Upper lobe of left lung (tissue), 6 donors: ENCODE data around the gene GLRB. TPM values are rescaled to one million over a fixed set of nuclear protein-coding genes. Genes with fewer than 3 reads are reported as not detected.
A peak's percentile ranks its signal among the peaks of the same experiment; 100 is the strongest.

ENCODE experiments used
- ATAC-seq, 2 donors: fragments of 200-7000 bp; cut with Tn5 transposase; one replicate each; pipeline ENCODE4 v1.9.1; 2022; ENCODE audit warnings: mild to moderate bottlenecking in 2 of 2, moderate library complexity in 2 of 2; ENCODE audit not compliant: low FRiP score in 2 of 2
- DNase-seq, 2 donors: peaks; one replicate each; pipeline ENCODE4 v3.0.0-alpha.2; 2019 to 2020
- H3K27ac ChIP-seq, 4 donors: fragments of 200-600 bp; sonication (generic); one replicate each; pipeline ENCODE4 v1.5.1; 2016 to 2019
- H3K27me3 ChIP-seq, 4 donors: fragments of 200-600 bp; sonication (generic); one replicate each; pipeline ENCODE4 v1.5.1; 2017 to 2019
- H3K36me3 ChIP-seq, 4 donors: fragments of 200-600 bp; sonication (generic); one replicate each; pipeline ENCODE4 v1.5.1; 2016 to 2019
- H3K4me1 ChIP-seq, 4 donors: fragments of 200-600 bp; sonication (generic); one replicate each; pipeline ENCODE4 v1.5.1; 2018 to 2019
- H3K4me3 ChIP-seq, 4 donors: fragments of 200-600 bp; sonication (generic); one replicate each; pipeline ENCODE4 v1.5.1; 2017 to 2019; ENCODE audit warnings: mild to moderate bottlenecking in 2 of 4, moderate library complexity in 1 of 4
- H3K9me3 ChIP-seq, 4 donors: fragments of 200-600 bp; sonication (generic); one replicate each; pipeline ENCODE4 v1.5.1; 2018 to 2019
- CTCF ChIP-seq, 6 experiments: fragments of 450-650 bp in 4 of 6; fragments of 200-600 bp in 2 of 6; sonication (generic) in 2 of 6; IDR thresholded peaks; one replicate each; pipeline ENCODE4 v1.5.1; 2016 to 2019; ENCODE audit warnings: antibody characterized with exemption in 6 of 6
- EP300 ChIP-seq, 4 donors: sonication (generic); formaldehyde crosslinking; IDR thresholded peaks; one replicate each; pipeline ENCODE4 v1.5.1; 2017; ENCODE audit warnings: antibody characterized with exemption in 4 of 4, control low read depth in 2 of 4
- POLR2A ChIP-seq, 4 donors: fragments of 450-650 bp; IDR thresholded peaks; one replicate each; pipeline ENCODE4 v1.5.1; 2016 to 2017; ENCODE audit warnings: antibody characterized with exemption in 4 of 4, mild to moderate bottlenecking in 2 of 4
- POLR2AphosphoS5 ChIP-seq, 2 donors: sonication (generic); formaldehyde crosslinking; IDR thresholded peaks; one replicate each; pipeline ENCODE4 v1.5.1; 2017; ENCODE audit warnings: antibody characterized with exemption in 2 of 2
- WGBS, 2 donors: methylation state at CpG; one replicate each; pipeline ENCODE4 v1.1.5; 2017 to 2018; 5-methylcytosine and 5-hydroxymethylcytosine counted together
- total RNA-seq, 6 donors: library from RNA; depleted of rRNA in 4 of 6; stranded (reverse); fragments of >200 nt in 4 of 6; gene quantifications; one replicate each; pipeline versions ENCODE4 v1.1.0 to v1.2.1, GENCODE V29; 2016 to 2021
- donor health status: DM: no; HTN: no; CAD: no; lungs with moderate emphysema.
- donor health status: DM: no; HTN: yes; CAD: no; lungs with severe emphysema.

Gene GLRB
- total RNA-seq, 6 donors from 2014 or later, result 2.8 to 37.7 (median 3.9) TPM

- ATAC-seq, result no peak
- H3K4me1 ChIP-seq, result no peaks in the 10 kb centered on the region
- no peak for TF ChIP-seq CTCF (IDR thresholded peaks at IDR 0.05)
- TF ChIP-seq POLR2AphosphoS5 (IDR thresholded peaks at IDR 0.05), result no peak
- H3K27ac ChIP-seq, result no peak overlapping the region
- H3K4me3 ChIP-seq, result no peak overlapping the region
- no peaks in the 10 kb centered on the region for H3K36me3 ChIP-seq
- 61 to 75% methylated on average over 3 of the region's 3 CpGs for WGBS, 2 donors
- DNase-seq, result no peak
- no peaks in the 10 kb centered on the region for H3K9me3 ChIP-seq
- no peaks in the 10 kb centered on the region for H3K27me3 ChIP-seq
Observed at GRCh38 chr4:157115613-157116335, 39.8 kb downstream of the GLRB start.

GRCh38 chr4:157121401-157121800, 45.5 kb downstream of the GLRB start:
- no peaks in the 10 kb centered on the region for H3K36me3 ChIP-seq
- 76 to 78% methylated on average over 2 of the region's 2 CpGs for WGBS, 2 donors
- no peak overlapping the region for H3K4me3 ChIP-seq
- TF ChIP-seq CTCF (IDR thresholded peaks at IDR 0.05), result no peak
- H3K27me3 ChIP-seq, result no peaks in the 10 kb centered on the region
- no peaks in the 10 kb centered on the region for H3K4me1 ChIP-seq
- no peaks in the 10 kb centered on the region for H3K9me3 ChIP-seq
- no peak overlapping the region for H3K27ac ChIP-seq
- ATAC-seq (no peak), DNase-seq (no peak)

- Histone ChIP-seq H3K36me3 (no peaks in the 10 kb centered on the region), H3K4me3 (no peak overlapping the region), H3K27me3 (no peaks in the 10 kb centered on the region), H3K4me1 (no peaks in the 10 kb centered on the region), H3K9me3 (no peaks in the 10 kb centered on the region), H3K27ac (no peak overlapping the region)
- WGBS, 2 donors, result 80 to 90% methylated on average over 2 of the region's 2 CpGs
- ATAC-seq, result no peak
- DNase-seq, result no peak
- TF ChIP-seq CTCF (IDR thresholded peaks at IDR 0.05), result no peak
- TF ChIP-seq POLR2AphosphoS5 (IDR thresholded peaks at IDR 0.05), result no peak
- TF ChIP-seq EP300 (IDR thresholded peaks at IDR 0.05), result no peak
- TF ChIP-seq POLR2A (IDR thresholded peaks at IDR 0.05), result no peak
Observed at GRCh38 chr4:157127571-157127970, 51.6 kb downstream of the GLRB start.

GRCh38 chr4:157128395-157128794, 52.4 kb downstream of the GLRB start:
- Histone ChIP-seq H3K27me3 (no peaks in the 10 kb centered on the region), H3K4me3 (no peak overlapping the region), H3K9me3 (no peaks in the 10 kb centered on the region), H3K36me3 (no peaks in the 10 kb centered on the region), H3K4me1 (no peaks in the 10 kb centered on the region), H3K27ac (no peak overlapping the region)
- DNase-seq (no peak), ATAC-seq (peak in 1 of 2 donors; percentile 52)
- TF ChIP-seq POLR2AphosphoS5 (IDR thresholded peaks at IDR 0.05) (no peak), CTCF (IDR thresholded peaks at IDR 0.05) (no peak), EP300 (IDR thresholded peaks at IDR 0.05) (no peak), POLR2A (IDR thresholded peaks at IDR 0.05) (no peak)

- H3K4me1 ChIP-seq, result no peaks in the 10 kb centered on the region
- no peak overlapping the region for H3K4me3 ChIP-seq
- no peaks in the 10 kb centered on the region for H3K27me3 ChIP-seq
- TF ChIP-seq CTCF (IDR thresholded peaks at IDR 0.05), result no peak
- no peak for TF ChIP-seq POLR2A (IDR thresholded peaks at IDR 0.05)
- no peak for TF ChIP-seq EP300 (IDR thresholded peaks at IDR 0.05)
- TF ChIP-seq POLR2AphosphoS5 (IDR thresholded peaks at IDR 0.05), result no peak
- no peaks in the 10 kb centered on the region for H3K9me3 ChIP-seq
- no peaks in the 10 kb centered on the region for H3K36me3 ChIP-seq
- ATAC-seq (no peak), DNase-seq (no peak)
- H3K27ac ChIP-seq, result no peak overlapping the region
Observed at GRCh38 chr4:157141976-157142375, 66.0 kb downstream of the GLRB start.
